NCI-H1048 (cell line): ENCODE results near the gene PPP1R2B.
"Not testable (repeated sequence)": the region's sequence is repeated elsewhere in the genome, so short reads cannot be mapped to it uniquely, and the experiment has no call there.

Source experiments
- DNase-seq: peaks from one replicate; lab custom pipeline; 2025; lab: John Stamatoyannopoulos, UW

PPP1R2B gene

DNA sequence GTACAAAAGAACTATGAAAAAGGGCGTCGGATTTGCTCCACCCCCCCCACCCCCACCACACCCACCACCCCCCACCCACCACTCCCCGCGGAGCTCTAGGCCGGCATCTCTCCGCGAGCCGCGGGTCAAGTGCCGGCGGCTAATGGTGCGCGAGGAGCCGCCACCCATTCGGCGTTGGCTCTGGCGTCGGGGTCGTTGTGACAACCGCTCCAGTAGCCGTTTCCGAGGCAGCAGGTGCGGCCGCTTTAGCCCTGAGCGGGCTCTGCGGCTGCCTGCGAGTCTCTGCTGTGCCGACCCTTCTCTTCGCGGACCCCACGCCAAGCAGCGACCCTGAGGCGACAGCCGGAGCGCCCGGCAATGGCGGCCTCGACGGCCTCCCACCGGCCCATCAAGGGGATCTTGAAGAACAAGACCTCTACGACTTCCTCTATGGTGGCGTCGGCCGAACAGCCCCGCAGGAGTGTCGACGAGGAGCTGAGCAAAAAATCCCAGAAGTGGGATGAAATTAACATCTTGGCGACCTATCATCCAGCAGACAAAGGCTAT, at the start of gene PPP1R2B:
PPP1R2B (plus strand) TSS at position 90 of the 546 bp plus-strand sequence; CDS start at position 358, 268 bp downstream.
- DNase-seq, result no peak

DNA sequence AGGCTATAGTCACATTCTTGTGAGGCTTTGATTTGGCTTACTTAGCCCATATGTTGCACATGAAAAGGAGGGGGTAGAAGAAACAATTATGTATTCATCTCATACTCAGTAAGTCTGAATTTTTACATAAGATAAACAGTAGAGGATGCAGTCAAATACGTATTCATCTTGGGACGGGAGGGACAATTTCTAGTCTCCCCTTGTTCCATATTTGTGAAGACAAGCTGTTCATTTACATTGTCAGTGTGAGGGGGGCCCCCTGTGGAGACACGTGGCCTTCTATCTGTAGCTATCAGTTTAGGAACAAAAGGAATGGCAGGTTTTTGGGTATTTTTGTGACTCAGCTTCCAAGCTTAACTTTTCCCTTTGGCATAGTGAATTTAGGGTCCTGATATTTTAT, 49.2 kb upstream of the PPP1R2B start:
- DNase-seq, result no peak

DNA sequence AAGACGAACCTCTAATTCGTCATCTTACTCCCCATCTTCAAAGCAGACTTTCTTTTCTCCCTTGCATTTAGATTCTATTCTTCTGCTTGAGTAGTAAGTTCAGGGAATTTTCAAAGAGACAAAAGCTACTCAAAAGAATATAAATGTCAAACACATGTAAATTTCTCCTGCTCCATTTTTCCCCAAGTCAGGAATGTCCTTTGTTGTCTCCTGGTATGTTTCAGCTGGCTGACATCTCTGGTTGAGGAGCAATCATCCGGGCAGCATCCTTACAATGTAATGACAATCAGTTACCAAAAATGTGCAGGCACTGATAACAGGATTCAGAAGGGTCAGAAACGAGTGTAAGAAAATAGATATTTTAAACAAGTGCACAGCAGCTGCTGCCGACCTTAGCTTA, 47.6 kb upstream of the PPP1R2B start:
- DNase-seq, result no peak

DNA sequence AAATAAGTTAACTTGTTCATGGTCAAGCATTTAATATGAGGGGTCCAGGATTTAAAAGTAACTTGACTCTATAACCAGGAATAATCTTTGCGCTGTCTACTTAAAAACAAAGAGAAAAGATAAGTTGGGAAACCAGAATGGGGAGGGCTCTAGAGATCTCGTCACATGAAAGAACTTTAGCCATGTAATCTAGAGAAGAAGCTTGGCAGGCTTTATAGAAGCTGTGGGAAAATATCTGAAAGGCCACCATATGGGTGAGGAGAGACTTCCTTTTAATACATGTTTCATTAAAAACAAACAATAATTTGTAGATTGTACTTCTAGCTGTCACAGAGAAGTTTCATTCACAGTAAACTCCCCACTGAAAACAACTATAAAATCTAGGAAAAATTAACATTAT, 46.7 kb upstream of the PPP1R2B start:
- DNase-seq, result no peak

DNA sequence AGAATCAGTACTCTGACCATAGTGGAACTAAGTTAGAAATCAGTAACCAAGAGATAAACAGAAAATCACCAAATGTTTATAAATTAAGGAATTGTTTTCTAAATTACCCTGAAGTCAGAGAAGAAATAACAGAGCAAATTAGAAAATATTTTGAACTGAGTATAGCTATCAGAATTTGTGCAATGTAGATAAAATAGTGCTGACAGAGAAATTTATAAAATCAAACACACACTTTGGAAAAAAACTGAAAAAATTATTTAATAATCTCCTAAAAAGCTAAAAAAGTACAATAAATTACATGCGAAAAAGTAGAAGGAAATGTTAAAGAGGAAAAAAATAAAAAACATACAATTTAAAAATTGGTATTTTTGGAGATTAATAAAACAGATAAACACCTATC, 37.1 kb upstream of the PPP1R2B start:
- DNase-seq, result no peak

DNA sequence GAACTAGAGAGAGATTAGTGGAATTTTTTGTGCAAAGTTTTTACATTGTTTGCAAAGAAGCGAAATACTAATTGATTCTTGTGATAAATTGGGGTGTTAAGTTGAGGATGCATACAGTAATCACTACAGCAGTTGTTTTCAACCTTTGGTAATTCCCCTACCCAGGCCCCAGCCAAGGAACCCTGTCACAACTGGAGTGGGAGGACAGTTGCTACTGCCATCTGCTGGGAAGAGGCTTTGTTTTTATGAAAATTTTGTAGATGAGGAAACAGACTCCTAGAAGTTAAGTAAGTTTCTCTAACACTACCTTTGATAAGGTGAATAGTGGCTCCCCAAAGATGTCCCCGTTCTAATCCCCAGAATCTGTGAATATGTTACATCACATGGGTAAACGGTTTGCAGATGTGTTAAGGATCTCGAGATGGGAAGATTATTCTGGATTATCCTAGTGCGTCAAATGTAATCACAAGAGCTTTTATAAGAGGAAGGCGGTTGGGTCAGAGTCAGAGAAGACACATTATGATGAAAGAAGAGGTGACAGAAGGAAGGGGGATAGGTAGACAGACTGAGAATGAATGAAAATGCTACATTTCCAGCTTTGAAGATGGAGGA, 34.0 kb upstream of the PPP1R2B start:
- DNase-seq, result no peak

DNA sequence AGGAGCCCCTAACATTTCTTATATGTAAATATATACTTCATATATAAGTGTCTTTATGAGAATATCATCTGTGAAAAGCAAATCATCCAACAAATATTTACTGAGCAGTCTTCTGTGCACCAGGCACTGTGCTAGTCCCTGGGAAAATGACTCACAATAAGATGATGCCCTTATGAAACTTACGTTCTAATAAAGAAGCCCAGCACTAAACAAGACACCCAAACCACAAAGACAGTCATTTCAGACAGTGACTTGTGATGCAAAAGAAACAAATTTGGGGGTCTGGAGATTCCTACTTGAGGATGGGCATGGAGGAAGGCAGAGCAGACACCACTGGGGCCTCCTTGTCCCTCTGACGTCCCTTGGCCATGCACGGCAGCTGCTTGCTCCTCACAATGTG, 30.6 kb upstream of the PPP1R2B start:
- no peak for DNase-seq

- no peak for DNase-seq
Measured at GRCh38 chr5:156819967-156820581, 30.0 kb upstream of the PPP1R2B start.

DNA sequence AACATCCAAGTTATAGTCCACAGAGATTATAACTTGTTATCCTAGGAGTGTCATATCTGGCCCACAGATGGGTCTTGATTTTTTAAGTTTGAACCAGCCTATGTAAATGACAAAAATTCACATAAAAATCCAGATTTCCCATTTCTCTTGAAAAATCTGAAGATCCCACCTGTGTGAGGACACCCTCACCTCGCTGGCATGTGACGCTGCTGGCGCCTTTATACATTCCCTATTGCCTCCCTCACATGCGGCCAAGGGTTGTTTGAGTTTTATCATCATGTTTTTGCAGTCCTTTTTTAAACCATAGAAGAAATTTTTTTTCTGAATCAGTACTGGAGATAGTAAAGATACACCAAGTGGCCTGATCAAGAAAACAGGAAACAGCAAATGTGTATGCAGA, 25.9 kb upstream of the PPP1R2B start:
- no peak for DNase-seq

- DNase-seq, result no peak
Measured at GRCh38 chr5:156824800-156825199, 25.3 kb upstream of the PPP1R2B start.

GRCh38 chr5:156825688-156826087, 24.4 kb upstream of the PPP1R2B start:
- DNase-seq, result no peak

DNA sequence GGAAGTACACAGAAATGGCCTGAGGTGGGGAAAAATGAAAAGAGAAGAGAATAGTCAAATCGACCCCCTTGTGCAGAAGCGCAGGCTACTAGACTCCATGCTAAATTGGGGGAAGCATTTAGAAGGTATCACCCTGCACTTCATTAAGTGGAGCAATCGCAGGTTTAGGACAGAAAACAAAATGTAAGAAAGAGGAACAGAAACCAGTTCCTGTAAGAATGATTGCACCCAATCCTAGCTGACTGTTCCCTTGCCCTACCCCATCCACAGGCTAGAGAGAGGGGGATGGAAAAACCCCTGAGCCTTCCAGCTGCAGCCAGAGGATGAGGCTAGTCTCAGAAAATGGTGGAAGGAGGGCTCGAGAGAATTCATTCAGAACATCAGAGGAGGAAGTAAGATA, 23.9 kb upstream of the PPP1R2B start:
- DNase-seq, result no peak

DNA sequence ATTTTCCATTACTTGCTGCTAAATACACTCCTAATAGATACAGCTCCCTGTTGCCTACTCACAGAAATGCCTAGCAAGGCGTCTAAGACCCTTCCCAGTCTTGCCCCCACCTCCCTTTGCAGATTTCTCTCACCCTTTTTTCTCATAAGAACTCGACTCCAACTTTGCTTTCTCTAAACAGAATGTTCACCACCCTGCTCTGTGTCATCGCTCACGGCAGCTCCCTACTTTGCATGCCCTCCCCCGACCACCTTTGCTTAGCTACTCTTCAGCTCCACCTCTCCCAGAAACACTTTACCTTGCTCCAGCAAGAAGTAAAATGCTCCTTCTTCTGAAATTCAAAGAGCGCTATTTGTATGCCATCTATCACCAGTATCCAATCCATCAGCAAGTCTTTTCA, 15.2 kb upstream of the PPP1R2B start:
- no peak for DNase-seq

DNA sequence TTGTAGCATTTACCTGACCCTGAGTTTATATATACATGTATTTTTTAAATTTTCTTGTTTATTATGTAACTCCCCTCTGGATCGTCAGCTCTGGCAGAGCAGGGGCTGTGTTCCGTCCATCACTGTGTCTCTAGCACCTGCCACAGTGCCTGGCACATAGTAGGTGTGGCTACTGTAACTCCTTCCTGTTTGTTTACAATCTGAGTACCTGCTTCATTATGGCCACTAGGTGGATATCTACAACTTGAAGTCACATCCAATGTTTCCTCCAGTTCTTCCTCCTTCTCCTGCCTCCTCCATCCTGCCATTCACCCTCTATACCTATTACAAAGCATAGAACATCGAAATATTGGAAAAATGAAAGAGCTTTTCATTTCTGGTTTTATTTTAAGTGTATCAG, 14.2 kb upstream of the PPP1R2B start:
- no peak for DNase-seq

DNA sequence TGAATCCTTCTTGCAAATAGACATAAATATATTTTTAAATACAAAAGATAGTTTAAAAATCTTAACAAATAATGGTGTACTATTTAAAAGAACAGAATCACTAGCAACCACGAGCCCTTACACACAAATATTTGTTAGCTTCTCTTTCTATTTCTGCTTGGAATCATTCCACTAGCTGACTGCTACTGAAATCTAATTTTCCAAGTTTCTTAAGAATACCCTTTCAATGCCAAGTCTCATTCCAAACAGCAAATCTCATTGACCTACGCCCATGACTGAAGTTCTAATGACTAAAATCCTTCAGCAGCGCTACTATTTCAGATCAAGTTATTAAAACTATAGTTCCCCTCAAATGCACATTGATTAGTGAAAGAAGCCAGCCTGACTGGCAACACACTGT, 13.2 kb upstream of the PPP1R2B start:
- no peak for DNase-seq

DNA sequence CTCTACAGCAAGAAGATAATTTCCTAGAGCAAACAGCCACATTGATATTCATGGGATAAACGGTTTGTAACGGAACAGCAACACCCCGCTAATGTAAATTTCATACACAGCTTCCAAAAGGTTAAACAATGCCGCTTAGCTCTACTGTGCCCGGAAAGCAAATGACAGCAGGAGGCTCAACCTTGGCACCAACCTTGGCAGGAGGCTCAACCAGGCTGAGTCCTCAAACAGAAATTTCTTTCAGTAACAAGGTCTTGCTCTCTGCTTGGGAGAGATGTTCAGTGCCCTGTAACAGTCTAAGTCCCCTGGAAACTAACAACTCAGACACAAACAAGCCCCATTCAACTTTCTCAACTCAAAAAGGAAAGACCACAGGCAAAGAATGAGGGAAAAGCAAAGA, 11.1 kb upstream of the PPP1R2B start:
- no peak for DNase-seq

DNA sequence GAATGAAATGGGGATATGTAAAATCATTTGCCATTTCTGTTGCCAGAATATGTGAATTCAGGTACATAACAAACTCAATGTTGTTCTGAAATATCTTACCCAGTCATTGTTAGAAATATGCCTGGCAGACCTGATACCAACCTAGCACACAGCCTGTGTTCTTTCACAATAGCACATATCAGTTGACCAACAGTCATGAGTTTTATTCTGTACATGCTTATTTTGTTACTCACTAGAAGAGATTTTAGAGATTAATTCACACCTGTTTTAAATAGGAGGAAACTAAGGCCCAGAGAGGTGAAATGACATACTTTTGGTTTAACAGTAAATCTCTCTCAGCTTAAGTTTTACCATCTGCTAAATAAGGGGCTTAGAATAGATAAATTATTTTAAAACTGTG, 8.4 kb upstream of the PPP1R2B start:
- DNase-seq, result no peak

- no peak for DNase-seq
Measured at GRCh38 chr5:156846914-156847313, 3.2 kb upstream of the PPP1R2B start.

DNA sequence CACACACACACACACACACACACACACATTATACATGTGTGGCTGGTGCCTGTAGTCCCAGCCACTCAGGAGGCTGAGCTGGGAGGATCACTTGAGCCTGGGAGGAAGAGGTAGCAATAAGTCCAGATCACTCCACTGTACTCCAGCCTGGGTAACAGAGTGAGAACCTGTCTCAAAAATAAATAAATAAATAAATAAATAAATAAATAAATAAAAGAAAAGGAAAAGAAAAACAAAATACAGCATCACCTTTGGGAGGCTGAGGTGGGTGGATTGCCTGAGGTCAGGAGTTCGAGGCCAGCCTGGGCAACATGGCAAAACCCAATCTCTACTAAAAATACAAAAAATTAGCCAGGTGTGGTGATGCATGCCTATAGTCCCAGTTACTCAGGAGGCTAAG, 1.6 kb upstream of the PPP1R2B start:
- not testable (repeated sequence) for DNase-seq

DNA sequence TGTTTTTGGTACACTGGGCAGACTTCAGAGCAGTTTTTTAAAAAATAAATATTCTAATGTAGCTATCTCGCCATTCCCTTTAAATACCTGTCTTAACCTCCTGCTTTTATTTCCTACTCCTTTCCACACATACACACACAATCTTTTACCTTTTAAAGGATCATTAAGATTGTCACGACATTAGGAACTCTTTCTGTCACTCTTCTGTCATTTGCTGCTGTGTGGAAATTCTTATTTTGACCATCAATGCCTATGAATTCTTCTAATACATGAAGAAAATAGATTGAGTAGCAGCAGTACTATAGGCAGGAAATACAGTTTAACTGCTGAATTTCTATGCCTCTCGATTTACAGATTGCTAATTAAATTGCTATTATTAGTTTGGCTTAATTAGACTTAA, 1.8 kb downstream of the PPP1R2B start:
- DNase-seq, result no peak

- DNase-seq, result not testable (repeated sequence)
Measured at GRCh38 chr5:156853055-156853454, 3.0 kb downstream of the PPP1R2B start.

GRCh38 chr5:156865427-156865826, 15.3 kb downstream of the PPP1R2B start:
- DNase-seq, result no peak

- DNase-seq, result no peak
Measured at GRCh38 chr5:156870498-156870839, 20.4 kb downstream of the PPP1R2B start.

GRCh38 chr5:156871212-156871611, 21.1 kb downstream of the PPP1R2B start:
- no peak for DNase-seq
